ENCODE data around the gene FHOD3. TPM values are rescaled to one million over a fixed set of nuclear protein-coding genes. Genes with fewer than 3 reads are reported as not detected.

The FHOD3 gene
- total and polyA plus RNA-seq, 4 donors, result 0.57 to 1.3 (median 1.2) TPM; not detected in 1

DNA sequence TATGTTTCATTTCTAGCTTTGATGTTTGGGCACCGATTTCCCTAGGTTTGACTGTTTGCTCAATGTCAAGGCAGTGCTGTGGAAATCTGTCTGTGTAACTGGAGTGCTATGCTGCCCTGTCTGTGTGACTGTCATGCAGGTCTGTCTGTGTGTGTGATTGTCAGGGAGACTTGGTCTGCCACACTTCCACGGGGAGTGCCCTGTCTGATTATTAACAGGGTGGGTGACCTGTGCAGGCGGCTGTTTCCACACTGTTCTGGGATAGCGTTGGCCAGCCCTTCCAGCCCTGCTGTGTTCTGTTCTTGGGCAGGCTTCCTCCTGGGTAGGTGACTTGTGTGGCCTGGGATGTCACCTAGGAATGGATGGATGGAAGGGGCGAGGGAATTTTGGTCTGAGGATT, 85.3 kb downstream of the FHOD3 start:
- no peaks in the 10 kb centered on the region for H3K4me1 ChIP-seq (ENCODE audit: control insufficient read depth in 4 of 4, insufficient read depth in 4 of 4, low read length in 3 of 4)
- peaks cover 0 to 4% (median 0%) of the 10 kb centered on the region in 4 donors for H3K27me3 ChIP-seq (ENCODE audit: control insufficient read depth in 4 of 4, insufficient read depth in 4 of 4, low read length in 3 of 4)
- H3K4me3 ChIP-seq (ENCODE audit: low read depth in 1 of 3, low read length in 3 of 3), result no peak overlapping the region
- H3K27ac ChIP-seq (ENCODE audit: low read depth in 1 of 2, low read length in 2 of 2), result no peak overlapping the region
- DNase-seq (ENCODE audit: low spot score), result no peak
- H3K9ac ChIP-seq (ENCODE audit: low read depth in 1 of 2, low read length in 2 of 2), result no peak overlapping the region
- WGBS, result 57% methylated on average over 5 of the region's 5 CpGs
- no peaks in the 10 kb centered on the region for H3K36me3 ChIP-seq (ENCODE audit: control insufficient read depth in 4 of 4, insufficient read depth in 3 of 4, low read depth in 1 of 4, low read length in 3 of 4)
- TF ChIP-seq RXRA (IDR thresholded peaks at IDR 0.05) (no peak), ATF3 (IDR thresholded peaks at IDR 0.05) (no peak)
- TF ChIP-seq, protein P1, sequence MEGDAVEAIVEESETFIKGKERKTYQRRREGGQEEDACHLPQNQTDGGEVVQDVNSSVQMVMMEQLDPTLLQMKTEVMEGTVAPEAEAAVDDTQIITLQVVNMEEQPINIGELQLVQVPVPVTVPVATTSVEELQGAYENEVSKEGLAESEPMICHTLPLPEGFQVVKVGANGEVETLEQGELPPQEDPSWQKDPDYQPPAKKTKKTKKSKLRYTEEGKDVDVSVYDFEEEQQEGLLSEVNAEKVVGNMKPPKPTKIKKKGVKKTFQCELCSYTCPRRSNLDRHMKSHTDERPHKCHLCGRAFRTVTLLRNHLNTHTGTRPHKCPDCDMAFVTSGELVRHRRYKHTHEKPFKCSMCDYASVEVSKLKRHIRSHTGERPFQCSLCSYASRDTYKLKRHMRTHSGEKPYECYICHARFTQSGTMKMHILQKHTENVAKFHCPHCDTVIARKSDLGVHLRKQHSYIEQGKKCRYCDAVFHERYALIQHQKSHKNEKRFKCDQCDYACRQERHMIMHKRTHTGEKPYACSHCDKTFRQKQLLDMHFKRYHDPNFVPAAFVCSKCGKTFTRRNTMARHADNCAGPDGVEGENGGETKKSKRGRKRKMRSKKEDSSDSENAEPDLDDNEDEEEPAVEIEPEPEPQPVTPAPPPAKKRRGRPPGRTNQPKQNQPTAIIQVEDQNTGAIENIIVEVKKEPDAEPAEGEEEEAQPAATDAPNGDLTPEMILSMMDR (IDR thresholded peaks at IDR 0.05; ENCODE audit: low read depth, low read length, missing input control), result no peak
- H3K9me3 ChIP-seq (ENCODE audit: control insufficient read depth in 4 of 4, low read length in 3 of 4), result no peaks in the 10 kb centered on the region

DNA sequence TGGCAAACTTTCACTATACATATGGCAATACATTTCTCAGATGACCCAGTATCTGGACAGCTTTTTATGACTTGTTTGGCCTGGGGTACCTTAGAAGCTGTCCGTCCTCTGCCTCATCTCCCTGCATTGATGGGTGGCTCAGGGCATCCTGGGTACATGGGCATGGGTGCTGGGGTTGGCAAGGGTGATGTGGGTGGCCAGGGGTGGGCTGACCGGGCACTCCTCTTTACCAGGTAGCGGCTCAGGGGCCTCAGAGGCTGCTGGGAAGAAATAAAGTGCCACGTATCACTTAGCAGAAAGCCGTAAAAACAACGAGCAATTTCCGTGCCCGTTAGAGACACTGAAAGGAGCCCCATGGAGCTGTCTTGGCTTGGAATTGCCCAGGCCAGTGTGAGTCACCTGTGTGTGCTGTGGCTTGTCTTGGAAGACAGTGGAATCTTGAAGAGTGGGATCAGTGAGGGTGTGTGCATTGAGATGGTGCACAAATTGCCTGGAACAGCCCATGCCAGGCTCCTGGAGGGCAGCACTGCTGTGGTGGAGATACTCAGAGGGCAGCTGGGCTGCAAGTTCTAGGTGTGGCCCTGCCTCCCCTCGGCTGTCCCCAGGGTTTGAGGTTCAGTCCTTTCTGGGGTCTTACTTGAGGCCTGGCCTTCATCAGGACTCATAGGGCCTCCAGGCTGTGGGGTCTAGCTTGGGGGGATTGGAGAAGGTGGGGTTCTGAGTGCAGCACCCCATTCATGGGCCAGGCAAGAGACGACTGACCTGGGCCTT, 88.8 kb downstream of the FHOD3 start:
- DNase-seq (ENCODE audit: low spot score), result no peak
- Histone ChIP-seq H3K27me3 (ENCODE audit: control insufficient read depth in 4 of 4, insufficient read depth in 4 of 4, low read length in 3 of 4) (peaks cover 0 to 4% (median 0%) of the 10 kb centered on the region in 4 donors), H3K4me3 (ENCODE audit: low read depth in 1 of 3, low read length in 3 of 3) (no peak overlapping the region), H3K9me3 (ENCODE audit: control insufficient read depth in 4 of 4, low read length in 3 of 4) (no peaks in the 10 kb centered on the region), H3K4me1 (ENCODE audit: control insufficient read depth in 4 of 4, insufficient read depth in 4 of 4, low read length in 3 of 4) (no peaks in the 10 kb centered on the region), H3K9ac (ENCODE audit: low read depth in 1 of 2, low read length in 2 of 2) (no peak overlapping the region), H3K36me3 (ENCODE audit: control insufficient read depth in 4 of 4, insufficient read depth in 3 of 4, low read depth in 1 of 4, low read length in 3 of 4) (no peaks in the 10 kb centered on the region), H3K27ac (ENCODE audit: low read depth in 1 of 2, low read length in 2 of 2) (no peak overlapping the region)
- TF ChIP-seq NR2F2 (IDR thresholded peaks at IDR 0.05) (no peak), JUND (IDR thresholded peaks at IDR 0.05) (no peak)
- 91% methylated on average over 10 of the region's 10 CpGs for WGBS

- Histone ChIP-seq H3K27me3 (ENCODE audit: control insufficient read depth in 4 of 4, insufficient read depth in 4 of 4, low read length in 3 of 4) (no peaks in the 10 kb centered on the region), H3K9me3 (ENCODE audit: control insufficient read depth in 4 of 4, low read length in 3 of 4) (no peaks in the 10 kb centered on the region), H3K27ac (ENCODE audit: low read depth in 1 of 2, low read length in 2 of 2) (no peak overlapping the region), H3K36me3 (ENCODE audit: control insufficient read depth in 4 of 4, insufficient read depth in 3 of 4, low read depth in 1 of 4, low read length in 3 of 4) (no peaks in the 10 kb centered on the region), H3K9ac (ENCODE audit: low read depth in 1 of 2, low read length in 2 of 2) (no peak overlapping the region), H3K4me1 (ENCODE audit: control insufficient read depth in 4 of 4, insufficient read depth in 4 of 4, low read length in 3 of 4) (no peaks in the 10 kb centered on the region), H3K4me3 (ENCODE audit: low read depth in 1 of 3, low read length in 3 of 3) (no peak overlapping the region)
- no peak for DNase-seq (ENCODE audit: low spot score)
- TF ChIP-seq HNF4A (conservative IDR thresholded peaks at IDR 0.05) (no peak), NR2F2 (IDR thresholded peaks at IDR 0.05) (no peak), GABPA (IDR thresholded peaks at IDR 0.05 in 1 of 2, conservative IDR thresholded peaks at IDR 0.05 in 1 of 2) (no peak), REST (IDR thresholded peaks at IDR 0.05) (no peak), FOXA1 (IDR thresholded peaks at IDR 0.05) (no peak), SP1 (IDR thresholded peaks at IDR 0.05) (no peak), FOXA2 (IDR thresholded peaks at IDR 0.05) (no peak), RAD21 (IDR thresholded peaks at IDR 0.05) (no peak), JUND (IDR thresholded peaks at IDR 0.05) (no peak), EGR1 (IDR thresholded peaks at IDR 0.05; ENCODE audit: low read depth in 2 of 2) (no peak), YY1 (IDR thresholded peaks at IDR 0.05) (no peak), HNF4G (IDR thresholded peaks at IDR 0.05) (no peak)
- TF ChIP-seq, protein P2, sequence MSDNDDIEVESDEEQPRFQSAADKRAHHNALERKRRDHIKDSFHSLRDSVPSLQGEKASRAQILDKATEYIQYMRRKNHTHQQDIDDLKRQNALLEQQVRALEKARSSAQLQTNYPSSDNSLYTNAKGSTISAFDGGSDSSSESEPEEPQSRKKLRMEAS (IDR thresholded peaks at IDR 0.05), result no peak
- TF ChIP-seq, protein P3, sequence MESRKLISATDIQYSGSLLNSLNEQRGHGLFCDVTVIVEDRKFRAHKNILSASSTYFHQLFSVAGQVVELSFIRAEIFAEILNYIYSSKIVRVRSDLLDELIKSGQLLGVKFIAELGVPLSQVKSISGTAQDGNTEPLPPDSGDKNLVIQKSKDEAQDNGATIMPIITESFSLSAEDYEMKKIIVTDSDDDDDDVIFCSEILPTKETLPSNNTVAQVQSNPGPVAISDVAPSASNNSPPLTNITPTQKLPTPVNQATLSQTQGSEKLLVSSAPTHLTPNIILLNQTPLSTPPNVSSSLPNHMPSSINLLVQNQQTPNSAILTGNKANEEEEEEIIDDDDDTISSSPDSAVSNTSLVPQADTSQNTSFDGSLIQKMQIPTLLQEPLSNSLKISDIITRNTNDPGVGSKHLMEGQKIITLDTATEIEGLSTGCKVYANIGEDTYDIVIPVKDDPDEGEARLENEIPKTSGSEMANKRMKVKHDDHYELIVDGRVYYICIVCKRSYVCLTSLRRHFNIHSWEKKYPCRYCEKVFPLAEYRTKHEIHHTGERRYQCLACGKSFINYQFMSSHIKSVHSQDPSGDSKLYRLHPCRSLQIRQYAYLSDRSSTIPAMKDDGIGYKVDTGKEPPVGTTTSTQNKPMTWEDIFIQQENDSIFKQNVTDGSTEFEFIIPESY (IDR thresholded peaks at IDR 0.05), result no peak
- TF ChIP-seq, protein P1 (IDR thresholded peaks at IDR 0.05; ENCODE audit: low read depth, low read length, missing input control), result no peak
- WGBS, result 86% methylated on average over 3 of the region's 3 CpGs
Measured at GRCh38 chr18:36387310-36387709, 89.8 kb downstream of the FHOD3 start.
